IMR-90 (cell line): ENCODE measurements around the gene COL18A1. TPM values are rescaled to one million over a fixed set of nuclear protein-coding genes. Genes with fewer than 3 reads are reported as not detected.

ENCODE experiments used
- ATAC-seq: fragments of 200-7000 bp; cut with Tn5 transposase; 2 replicates; pipeline ENCODE4 v1.9.1; 2020; ENCODE audit warnings: low read depth, mild to moderate bottlenecking, moderate library complexity
- BruUV-seq: library from RNA; stranded (reverse); fragments of 400-500 nt; replicated peaks from 2 replicates; lab custom pipeline; 2021; lab: Mats Ljungman, UMichigan
- CTCF ChIA-PET: fragments of 300-600 bp; formaldehyde crosslinking; extraction: SDS; loops from one replicate; lab custom pipeline; 2021; ENCODE audit warnings: antibody characterized with exemption; lab: Yijun Ruan, JAX
- POLR2A ChIA-PET: fragments of 300-600 bp; sonication (Branson Sonifier 250); formaldehyde crosslinking; loops from one replicate; lab custom pipeline; 2022; ENCODE audit warnings: antibody characterized with exemption; ENCODE audit not compliant: unreplicated experiment; lab: Charles Lee
- DNase-seq: peaks from one replicate; pipeline ENCODE4 v3.0.0; 2013
- H2AFZ ChIP-seq: replicated peaks from 2 replicates; pipeline ENCODE3; 2013; ENCODE audit warnings: low read length, mild to moderate bottlenecking; ENCODE audit not compliant: poor library complexity
- H2AK5ac ChIP-seq: 2 replicates; pipeline ENCODE4 v1.6.1; 2013; ENCODE audit warnings: low read depth, low read length, inconsistent platforms
- H2AK9ac ChIP-seq: replicated peaks from 2 replicates; pipeline ENCODE3; 2013; ENCODE audit warnings: mild to moderate bottlenecking, low read depth, low read length, moderate library complexity; ENCODE audit not compliant: poor library complexity
- H2BK120ac ChIP-seq: 2 replicates; pipeline ENCODE4 v1.6.1; 2013; ENCODE audit warnings: low read depth, low read length, inconsistent platforms
- H2BK15ac ChIP-seq: 3 replicates; pipeline ENCODE4 v1.6.1; 2013; ENCODE audit warnings: low read depth, low read length, inconsistent platforms
- H2BK20ac ChIP-seq: 2 replicates; pipeline ENCODE4 v1.6.1; 2013; ENCODE audit warnings: low read depth, mild to moderate bottlenecking, inconsistent platforms, low read length, moderate library complexity
- H2BK5ac ChIP-seq: 2 replicates; pipeline ENCODE4 v1.6.1; 2013; ENCODE audit warnings: mild to moderate bottlenecking, low read depth, low read length, inconsistent platforms; ENCODE audit not compliant: poor library complexity, severe bottlenecking
- H3K14ac ChIP-seq: replicated peaks from 2 replicates; pipeline ENCODE4 v1.6.1; 2013; ENCODE audit warnings: low read depth, low read length, inconsistent platforms
- H3K18ac ChIP-seq: 2 replicates; pipeline ENCODE4 v1.6.1; 2013; ENCODE audit warnings: low read depth, low read length, control low read depth
- H3K23ac ChIP-seq: 2 replicates; pipeline ENCODE4 v1.6.1; 2013; ENCODE audit warnings: low read depth, low read length, inconsistent platforms
- H3K27ac ChIP-seq: 2 replicates; pipeline ENCODE4 v1.5.1; 2013; ENCODE audit warnings: mild to moderate bottlenecking, control low read depth, low read length; ENCODE audit not compliant: insufficient read depth
- H3K27me3 ChIP-seq: 2 replicates; pipeline ENCODE4 v1.6.1; 2013; ENCODE audit warnings: low read length; ENCODE audit not compliant: control insufficient read depth, insufficient read depth
- H3K36me3 ChIP-seq: 2 replicates; pipeline ENCODE4 v1.6.1; 2013; ENCODE audit warnings: low read length, mixed read lengths; ENCODE audit not compliant: control insufficient read depth, insufficient read depth
- H3K4ac ChIP-seq: 2 replicates; pipeline ENCODE4 v1.6.1; 2013; ENCODE audit warnings: low read depth, low read length, inconsistent platforms
- H3K4me1 ChIP-seq: 2 replicates; pipeline ENCODE4 v1.6.1; 2013; ENCODE audit warnings: low read length, mixed read lengths; ENCODE audit not compliant: control insufficient read depth, insufficient read depth
- H3K4me2 ChIP-seq: 2 replicates; pipeline ENCODE4 v1.6.1; 2013; ENCODE audit warnings: low read depth, mild to moderate bottlenecking, control low read depth, low read length, moderate library complexity
- H3K4me3 ChIP-seq: 2 replicates; pipeline ENCODE4 v1.5.1; 2013; ENCODE audit warnings: low read depth, mild to moderate bottlenecking, control low read depth, low read length, moderate library complexity; ENCODE audit not compliant: insufficient read depth
- H3K56ac ChIP-seq: 2 replicates; pipeline ENCODE4 v1.6.1; 2013; ENCODE audit warnings: low read length, inconsistent platforms; ENCODE audit not compliant: insufficient read depth; ENCODE audit errors: extremely low read depth
- H3K79me1 ChIP-seq, 2 experiments: 2 replicates each; pipeline ENCODE4 v1.6.1; 2013; ENCODE audit warnings: low read length in 2 of 2, inconsistent platforms in 1 of 2, low read depth in 1 of 2
- H3K9ac ChIP-seq: 2 replicates; pipeline ENCODE4 v1.6.1; 2013; ENCODE audit warnings: low read depth, low read length, control low read depth
- H3K9me1 ChIP-seq: 2 replicates; pipeline ENCODE4 v1.6.1; 2013; ENCODE audit warnings: low read length, inconsistent platforms; ENCODE audit not compliant: insufficient read depth
- H3K9me3 ChIP-seq: 2 replicates; pipeline ENCODE4 v1.6.1; 2013; ENCODE audit warnings: low read length; ENCODE audit not compliant: control insufficient read depth, insufficient read depth
- H4K20me1 ChIP-seq: 2 replicates; pipeline ENCODE4 v1.6.1; 2013; ENCODE audit warnings: low read length, inconsistent platforms; ENCODE audit not compliant: insufficient read depth
- H4K5ac ChIP-seq: 2 replicates; pipeline ENCODE4 v1.6.1; 2013; ENCODE audit warnings: mild to moderate bottlenecking, low read depth, low read length, control low read depth
- H4K8ac ChIP-seq, 2 experiments: 2 replicates each; pipeline ENCODE4 v1.6.1; 2013; ENCODE audit warnings: low read depth in 2 of 2, low read length in 2 of 2, control low read depth in 1 of 2, inconsistent platforms in 1 of 2
- H4K91ac ChIP-seq: 2 replicates; pipeline ENCODE4 v1.6.1; 2013; ENCODE audit warnings: low read depth, low read length, inconsistent platforms; ENCODE audit not compliant: insufficient read depth
- BHLHE40 ChIP-seq: fragments of 150-350 bp; IDR thresholded peaks from 2 replicates; pipeline ENCODE4 v1.6.1; 2016; ENCODE audit warnings: mild to moderate bottlenecking, low read depth, low read length
- CEBPB ChIP-seq: IDR thresholded peaks from 2 replicates; pipeline ENCODE4 v1.6.1; 2012; ENCODE audit warnings: low read depth, low read length, improper control_type of control experiment
- CHD1 ChIP-seq: IDR thresholded peaks from 2 replicates; pipeline ENCODE4 v1.6.1; 2012; ENCODE audit warnings: low read depth, low read length, improper control_type of control experiment
- FOS ChIP-seq: fragments of 150-350 bp; IDR thresholded peaks from 2 replicates; pipeline ENCODE4 v1.6.1; 2016; ENCODE audit warnings: low read depth, low read length
- MAFK ChIP-seq: IDR thresholded peaks from 2 replicates; pipeline ENCODE4 v1.6.1; 2012; ENCODE audit warnings: low read depth, low read length, improper control_type of control experiment
- MAZ ChIP-seq: IDR thresholded peaks from 2 replicates; pipeline ENCODE4 v1.6.1; 2012; ENCODE audit warnings: low read depth, mild to moderate bottlenecking, low read length, improper control_type of control experiment, moderate library complexity, borderline replicate concordance
- MXI1 ChIP-seq: IDR thresholded peaks from 2 replicates; pipeline ENCODE4 v1.6.1; 2012; ENCODE audit warnings: low read depth, mild to moderate bottlenecking, low read length, moderate library complexity, borderline replicate concordance
- NFE2L2 ChIP-seq: fragments of 150-350 bp; IDR thresholded peaks from 2 replicates; pipeline ENCODE4 v1.6.1; 2016; ENCODE audit warnings: low read depth, mild to moderate bottlenecking, low read length
- POLR2A ChIP-seq: IDR thresholded peaks from 2 replicates; pipeline ENCODE4 v1.6.1; 2012; ENCODE audit warnings: mild to moderate bottlenecking, low read depth, low read length
- RAD21 ChIP-seq: IDR thresholded peaks from 2 replicates; pipeline ENCODE4 v1.6.1; 2012; ENCODE audit warnings: low read length, improper control_type of control experiment
- RCOR1 ChIP-seq: IDR thresholded peaks from 2 replicates; pipeline ENCODE4 v1.6.1; 2012; ENCODE audit warnings: mild to moderate bottlenecking, low read length, improper control_type of control experiment; ENCODE audit not compliant: insufficient replicate concordance
- RFX5 ChIP-seq: IDR thresholded peaks from 2 replicates; pipeline ENCODE4 v1.8.0; 2012; ENCODE audit warnings: low read depth, mild to moderate bottlenecking, low read length, moderate library complexity
- SMC3 ChIP-seq: fragments of 150-350 bp; IDR thresholded peaks from 2 replicates; pipeline ENCODE4 v1.6.1; 2016; ENCODE audit warnings: low read depth, mild to moderate bottlenecking, antibody characterized with exemption, low read length, moderate library complexity
- WGBS, 2 experiments: methylation state at CpG; one replicate each; pipeline versions ENCODE4 v1.1.5 to v1.1.7; 2013; ENCODE audit warnings: missing lambda C conversion rate in 2 of 2; ENCODE audit not compliant: insufficient read length in 1 of 2; ENCODE audit errors: extremely low coverage in 2 of 2; 5-methylcytosine and 5-hydroxymethylcytosine counted together
- dilution Hi-C: fragments of 300-500 bp; cut with HindIII; formaldehyde crosslinking; loops from one replicate; pipeline ENCODE4 v1.14.3; 2018; ENCODE audit warnings: low sequenced_read_pairs; ENCODE audit not compliant: unreplicated experiment
- in situ Hi-C: fragments of 300-500 bp; cut with MboI; formaldehyde crosslinking; loops from 3 replicates; pipeline ENCODE4 v1.14.3; 2019; ENCODE audit warnings: low sequenced_read_pairs, inconsistent platforms, mixed read lengths
- intact Hi-C: fragments of 100-400 bp; cut with micrococcal nuclease; formaldehyde crosslinking; loops from 2 replicates; pipeline ENCODE4 v1.10.0; 2022
- polyA plus RNA-seq, 3 experiments: library from polyadenylated mRNA; depleted of rRNA; stranded (reverse); fragments of >200 nt; gene quantifications; 2 replicates each; pipeline ENCODE4 v1.2.3, GENCODE V29; 2012; ENCODE audit warnings: low replicate concordance in 1 of 3
- total RNA-seq: library from RNA; depleted of rRNA; stranded (reverse); fragments of >200 nt; gene quantifications from 2 replicates; pipeline ENCODE4 v1.2.3, GENCODE V29; 2012
- TF ChIP-seq, protein P1 (sequence below): conservative IDR thresholded peaks from 2 replicates; pipeline ENCODE4 v1.5.1; 2012; ENCODE audit warnings: mild to moderate bottlenecking, low read depth, low read length, improper control_type of control experiment
- TF ChIP-seq, protein P2 (sequence below): fragments of 150-350 bp; IDR thresholded peaks from 2 replicates; pipeline ENCODE4 v1.6.1; 2017; ENCODE audit warnings: mild to moderate bottlenecking, antibody characterized with exemption, low read length, low read depth
- TF ChIP-seq, protein P3 (sequence below): fragments of 150-350 bp; IDR thresholded peaks from 2 replicates; pipeline ENCODE4 v1.6.1; 2016; ENCODE audit warnings: low read depth, mild to moderate bottlenecking, low read length, moderate library complexity, borderline replicate concordance

Gene COL18A1
- total and polyA plus RNA-seq, 2 of the 4 experiments (the other 2 are of a cell fraction), result 4.3 to 46.7 TPM

DNA sequence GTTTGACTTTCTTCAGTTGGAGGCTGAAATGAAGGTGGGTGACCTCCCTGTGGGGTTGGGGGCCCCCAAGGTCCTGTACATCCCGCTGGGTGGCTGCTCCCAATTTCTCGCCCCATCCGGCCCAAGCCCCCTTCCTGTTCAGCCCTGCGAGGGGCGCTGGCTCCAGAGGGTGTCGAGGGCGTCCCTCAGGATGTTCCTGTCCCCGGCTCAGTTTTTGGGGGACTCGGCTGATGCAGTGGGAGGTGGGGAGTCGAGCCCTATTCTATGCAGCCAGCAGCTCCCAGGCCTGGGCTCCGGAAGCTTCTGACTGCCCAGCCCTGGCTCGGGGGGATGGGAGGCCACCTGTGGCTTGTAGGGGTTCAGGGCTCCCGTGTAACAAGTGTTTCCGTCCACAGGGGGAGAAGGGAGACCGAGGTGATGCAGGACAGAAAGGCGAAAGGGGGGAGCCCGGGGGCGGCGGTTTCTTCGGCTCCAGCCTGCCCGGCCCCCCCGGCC is 99.1 kb downstream of the COL18A1 start:
- dilution Hi-C loops (no loop called here), in situ Hi-C loops (no loop called here), intact Hi-C loops (no loop called here)
- Histone ChIP-seq H3K27me3 (no peaks in the 10 kb centered on the region), H3K56ac (no peak overlapping the region), H3K36me3 (peaks cover 39% of the 10 kb centered on the region), H2BK5ac (no peak overlapping the region), H4K20me1 (no peaks in the 10 kb centered on the region; the same call in 1 of the 2 replicates), H2AFZ (no peak overlapping the region), H2BK20ac (no peak overlapping the region), H3K4me2 (no peak overlapping the region), H3K4ac (no peak overlapping the region), H4K5ac (no peak overlapping the region), H3K27ac (no peak overlapping the region), H3K4me3 (no peak overlapping the region), H2AK9ac (no peak overlapping the region), H3K4me1 (no peaks in the 10 kb centered on the region), H3K79me1 (peaks cover 0 to 8% of the 10 kb centered on the region in 2 experiments; a peak in 1 of 4 replicates), H3K14ac (no peak overlapping the region), H2BK120ac (no peak overlapping the region), H3K18ac (no peak overlapping the region), H2AK5ac (no peak overlapping the region), H4K8ac (no peak overlapping the region), H3K23ac (no peak overlapping the region), H3K9me1 (peaks cover 7% of the 10 kb centered on the region; the same call in 1 of the 2 replicates), H2BK15ac (no peak overlapping the region), H4K91ac (no peak overlapping the region), H3K9ac (no peak overlapping the region), H3K9me3 (no peaks in the 10 kb centered on the region)
- ATAC-seq (no peak), DNase-seq (no peak)
- POLR2A ChIA-PET, result no interaction called here
- 98% methylated on average over 11 of the region's 22 CpGs; no CpG with 5 or more reads in 1 of the 2 experiments for WGBS, 2 experiments
- CTCF ChIA-PET, result no interaction called here
- TF ChIP-seq CHD1, result no peak
- no peak for TF ChIP-seq RFX5
- TF ChIP-seq SMC3, result no peak
- no peak for TF ChIP-seq POLR2A
- TF ChIP-seq, protein P1, sequence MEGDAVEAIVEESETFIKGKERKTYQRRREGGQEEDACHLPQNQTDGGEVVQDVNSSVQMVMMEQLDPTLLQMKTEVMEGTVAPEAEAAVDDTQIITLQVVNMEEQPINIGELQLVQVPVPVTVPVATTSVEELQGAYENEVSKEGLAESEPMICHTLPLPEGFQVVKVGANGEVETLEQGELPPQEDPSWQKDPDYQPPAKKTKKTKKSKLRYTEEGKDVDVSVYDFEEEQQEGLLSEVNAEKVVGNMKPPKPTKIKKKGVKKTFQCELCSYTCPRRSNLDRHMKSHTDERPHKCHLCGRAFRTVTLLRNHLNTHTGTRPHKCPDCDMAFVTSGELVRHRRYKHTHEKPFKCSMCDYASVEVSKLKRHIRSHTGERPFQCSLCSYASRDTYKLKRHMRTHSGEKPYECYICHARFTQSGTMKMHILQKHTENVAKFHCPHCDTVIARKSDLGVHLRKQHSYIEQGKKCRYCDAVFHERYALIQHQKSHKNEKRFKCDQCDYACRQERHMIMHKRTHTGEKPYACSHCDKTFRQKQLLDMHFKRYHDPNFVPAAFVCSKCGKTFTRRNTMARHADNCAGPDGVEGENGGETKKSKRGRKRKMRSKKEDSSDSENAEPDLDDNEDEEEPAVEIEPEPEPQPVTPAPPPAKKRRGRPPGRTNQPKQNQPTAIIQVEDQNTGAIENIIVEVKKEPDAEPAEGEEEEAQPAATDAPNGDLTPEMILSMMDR, result no peak
- TF ChIP-seq MAZ, result no peak
- TF ChIP-seq, protein P2, sequence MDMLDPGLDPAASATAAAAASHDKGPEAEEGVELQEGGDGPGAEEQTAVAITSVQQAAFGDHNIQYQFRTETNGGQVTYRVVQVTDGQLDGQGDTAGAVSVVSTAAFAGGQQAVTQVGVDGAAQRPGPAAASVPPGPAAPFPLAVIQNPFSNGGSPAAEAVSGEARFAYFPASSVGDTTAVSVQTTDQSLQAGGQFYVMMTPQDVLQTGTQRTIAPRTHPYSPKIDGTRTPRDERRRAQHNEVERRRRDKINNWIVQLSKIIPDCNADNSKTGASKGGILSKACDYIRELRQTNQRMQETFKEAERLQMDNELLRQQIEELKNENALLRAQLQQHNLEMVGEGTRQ, result no peak
- TF ChIP-seq RAD21, result no peak
- TF ChIP-seq NFE2L2, result no peak
- no peak for TF ChIP-seq FOS
- no peak for TF ChIP-seq MAFK
- TF ChIP-seq CEBPB, result no peak
- TF ChIP-seq, protein P3, sequence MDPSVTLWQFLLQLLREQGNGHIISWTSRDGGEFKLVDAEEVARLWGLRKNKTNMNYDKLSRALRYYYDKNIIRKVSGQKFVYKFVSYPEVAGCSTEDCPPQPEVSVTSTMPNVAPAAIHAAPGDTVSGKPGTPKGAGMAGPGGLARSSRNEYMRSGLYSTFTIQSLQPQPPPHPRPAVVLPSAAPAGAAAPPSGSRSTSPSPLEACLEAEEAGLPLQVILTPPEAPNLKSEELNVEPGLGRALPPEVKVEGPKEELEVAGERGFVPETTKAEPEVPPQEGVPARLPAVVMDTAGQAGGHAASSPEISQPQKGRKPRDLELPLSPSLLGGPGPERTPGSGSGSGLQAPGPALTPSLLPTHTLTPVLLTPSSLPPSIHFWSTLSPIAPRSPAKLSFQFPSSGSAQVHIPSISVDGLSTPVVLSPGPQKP, result no peak
- TF ChIP-seq RCOR1, result no peak
- TF ChIP-seq MXI1, result no peak
- TF ChIP-seq BHLHE40, result no peak
- BruUV-seq, result no TSS peak
